HG03025 (cell line): ENCODE data around the gene UNC79.

Experiments used
- ATAC-seq: cut with Tn5 transposase; IDR thresholded peaks from one replicate; pipeline ENCODE4 v1.9.1; 2021; ENCODE audit warnings: mild to moderate bottlenecking, moderate library complexity; ENCODE audit not compliant: unreplicated experiment, low FRiP score

The UNC79 gene

DNA sequence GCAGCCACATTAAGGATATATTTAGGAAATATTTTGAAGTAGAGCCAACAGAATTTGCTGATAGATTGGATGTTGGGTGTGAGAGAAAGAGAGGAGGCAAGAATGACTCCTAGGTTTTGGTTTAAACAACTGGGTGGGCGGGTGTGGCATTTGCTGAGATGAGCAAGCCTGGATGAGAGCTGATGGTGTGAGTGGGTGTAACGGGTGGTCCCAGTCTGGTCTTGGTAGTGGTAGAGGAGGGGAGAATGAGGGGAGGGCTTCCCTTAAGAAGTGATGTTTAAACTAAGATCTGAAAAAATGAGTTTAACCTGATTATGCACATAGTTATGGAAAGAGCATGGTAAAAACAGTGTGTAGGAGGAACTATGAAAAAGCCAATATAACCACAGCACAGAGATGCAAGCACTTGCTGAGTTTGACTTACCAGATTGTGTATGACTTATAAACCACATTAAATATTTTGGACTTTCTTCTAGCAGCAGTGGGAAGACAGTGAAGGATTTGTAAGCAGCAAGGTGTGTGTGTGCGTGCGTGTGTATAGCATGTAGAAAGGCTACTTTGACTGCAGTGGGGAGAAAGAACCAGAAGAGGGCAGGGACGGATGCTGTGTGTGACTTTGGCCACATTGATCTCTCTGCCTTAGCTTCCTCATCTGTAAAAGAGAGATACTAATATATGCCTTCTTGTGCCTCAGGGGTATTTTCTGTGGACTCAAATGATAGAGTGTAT lies 217.9 kb downstream of the UNC79 start:
- ATAC-seq = no peak

GRCh38 chr14:93654599-93654998 lies 223.9 kb downstream of the UNC79 start:
- ATAC-seq = no peak

DNA sequence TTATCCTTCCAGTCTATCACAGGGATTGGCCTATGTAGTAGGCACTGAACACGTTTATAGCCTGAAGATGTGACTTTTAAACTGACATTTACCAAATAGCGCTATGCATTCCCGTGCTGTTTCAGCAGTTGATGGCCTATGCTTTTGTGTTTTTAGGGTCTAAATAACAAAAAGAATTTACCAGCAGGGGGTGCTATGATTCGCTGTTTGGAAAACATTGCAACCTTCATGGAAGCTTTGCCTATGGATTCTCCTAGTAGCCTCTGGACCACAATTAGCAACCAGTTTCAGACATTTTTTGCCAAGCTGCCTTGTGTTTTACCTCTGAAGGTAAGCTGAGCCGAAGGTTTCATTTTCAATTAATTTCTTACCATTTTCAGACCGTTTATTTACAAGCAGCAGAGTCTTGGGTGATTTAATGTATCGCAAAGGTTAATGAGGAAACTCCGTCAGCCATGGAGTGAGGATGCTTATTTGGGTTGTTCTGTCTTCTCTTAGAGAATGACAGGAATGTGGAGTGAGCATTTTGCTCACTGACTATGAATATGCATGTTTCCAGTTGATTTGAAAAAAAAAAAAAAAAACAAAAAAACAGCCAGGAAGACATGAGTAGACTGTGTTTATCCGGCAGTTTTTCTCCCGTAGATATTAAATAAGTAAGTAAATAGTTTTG lies 224.5 kb downstream of the UNC79 start:
- ATAC-seq = no peak

GRCh38 chr14:93657875-93658274 lies 227.1 kb downstream of the UNC79 start:
- no peak for ATAC-seq

DNA sequence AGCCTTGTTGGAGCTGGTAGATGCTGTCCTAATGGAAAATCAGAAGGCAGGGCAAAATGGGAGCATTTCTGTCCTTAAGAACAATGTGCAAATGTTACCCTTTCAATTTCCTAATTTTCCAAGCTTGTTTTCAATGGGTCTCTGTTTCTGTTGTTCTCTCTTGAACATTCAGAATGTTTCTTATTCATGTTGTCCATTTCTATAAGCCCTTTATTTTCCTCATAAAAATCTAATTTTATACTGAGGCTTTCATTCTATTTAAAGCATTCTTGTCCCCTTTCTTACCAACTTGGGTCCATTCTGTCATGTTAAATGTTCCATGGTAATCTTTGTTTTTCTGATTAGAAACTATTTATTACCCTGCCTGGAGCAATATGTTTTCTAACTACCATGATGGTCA lies 232.6 kb downstream of the UNC79 start:
- ATAC-seq = no peak

DNA sequence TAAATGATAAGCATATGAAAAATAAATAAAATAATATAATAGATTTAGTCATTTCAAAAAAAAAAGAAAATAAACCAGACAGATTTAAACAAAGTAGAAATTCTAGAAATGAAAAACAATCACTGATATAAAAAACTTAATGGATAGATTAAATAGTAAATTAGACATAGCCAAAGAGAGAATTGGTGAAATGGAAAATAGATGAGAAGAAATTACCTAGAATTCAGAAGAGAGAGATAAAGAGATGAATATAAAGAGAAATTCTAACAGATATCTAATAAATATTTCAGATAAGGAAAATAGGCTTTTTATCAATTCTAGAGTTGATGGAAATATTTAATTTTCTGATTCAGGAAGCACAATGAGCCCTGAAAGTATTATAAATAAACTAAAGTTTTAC lies 234.4 kb downstream of the UNC79 start:
- ATAC-seq = no peak

DNA sequence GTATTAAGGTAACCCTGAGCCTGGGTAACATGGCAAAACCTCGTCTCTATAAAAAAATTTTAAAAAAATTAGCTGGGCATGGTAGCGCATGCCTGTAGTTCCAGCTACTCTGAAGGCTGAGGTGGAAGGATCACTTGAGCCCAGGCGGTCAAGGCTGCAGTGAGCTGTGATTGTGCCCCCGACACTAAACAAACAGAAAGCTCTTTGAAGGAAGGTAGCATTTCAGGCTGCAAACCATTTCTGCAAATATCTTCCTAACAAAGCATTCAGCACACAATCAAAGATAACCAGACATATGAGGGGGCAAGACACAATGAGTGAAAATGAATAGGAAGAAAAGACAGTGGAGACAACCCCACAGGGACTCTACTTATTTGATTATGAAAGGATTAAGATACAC lies 238.9 kb downstream of the UNC79 start:
- no peak for ATAC-seq

- no peak for ATAC-seq
Measured at GRCh38 chr14:93674343-93674742, 243.6 kb downstream of the UNC79 start.

DNA sequence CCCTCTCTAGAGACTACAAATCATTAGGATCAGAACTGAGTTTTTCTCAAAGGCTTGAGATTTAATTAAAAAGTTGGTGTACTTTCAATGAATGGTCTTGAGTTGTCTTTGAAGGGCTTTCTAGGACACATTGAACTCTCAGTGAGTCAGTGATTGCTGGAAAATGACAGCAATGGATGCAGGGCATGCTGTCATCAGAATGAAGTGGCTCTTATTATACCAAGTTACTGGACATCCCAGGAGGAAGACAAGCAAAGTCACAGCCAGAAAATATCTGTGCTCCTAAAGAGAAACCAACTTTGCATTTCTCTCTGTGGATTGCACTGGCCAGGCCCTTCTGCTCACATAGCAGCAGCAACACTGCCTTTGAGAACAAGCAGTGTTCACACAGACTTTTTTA lies 244.9 kb downstream of the UNC79 start:
- no peak for ATAC-seq

DNA sequence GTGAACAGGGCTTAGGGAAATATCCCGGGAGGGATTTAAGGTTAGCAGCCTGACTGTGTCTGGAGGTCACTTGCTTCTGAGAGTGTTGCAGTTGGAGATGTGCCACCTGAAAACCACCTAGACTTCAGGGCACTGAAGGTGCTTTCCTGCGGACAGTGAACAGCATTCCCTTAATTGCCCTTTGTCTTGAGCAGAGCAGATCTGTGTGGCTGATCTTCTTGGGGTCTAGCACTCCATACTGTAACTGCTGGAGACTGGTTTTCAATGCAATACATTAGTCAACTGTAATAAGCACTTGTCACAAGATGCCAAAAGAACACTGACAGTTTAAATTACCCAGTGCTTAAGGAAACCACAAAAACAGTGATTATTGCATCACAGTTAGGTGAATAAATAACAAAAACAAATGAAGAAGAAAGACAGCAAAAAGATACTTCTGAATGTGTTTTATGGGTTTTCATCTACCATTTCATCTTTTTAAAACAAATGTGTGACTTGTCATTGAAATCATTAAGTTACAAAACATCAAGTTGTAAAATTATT lies 245.7 kb downstream of the UNC79 start:
- no peak for ATAC-seq

GRCh38 chr14:93682459-93682858 lies 251.7 kb downstream of the UNC79 start:
- no peak for ATAC-seq

DNA sequence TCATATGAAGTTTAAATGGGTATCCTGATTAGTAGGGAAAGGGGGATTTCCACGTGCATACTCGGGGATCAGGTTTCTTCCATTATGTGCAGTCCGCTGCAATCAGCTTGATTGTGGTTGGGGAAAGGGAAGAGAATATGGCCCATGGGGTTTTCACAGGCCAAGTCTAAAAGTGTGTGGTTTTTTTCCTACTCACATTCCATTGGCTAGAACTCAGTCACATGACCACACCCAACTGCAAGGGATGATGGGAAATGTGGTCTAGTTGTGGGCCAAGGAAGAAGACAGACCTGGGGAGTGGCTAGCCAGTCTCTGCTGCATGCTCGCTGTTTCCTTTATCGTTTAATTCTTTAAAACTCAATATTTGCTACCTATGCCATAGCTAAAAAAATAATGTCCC lies 252.5 kb downstream of the UNC79 start:
- no peak for ATAC-seq

- no peak for ATAC-seq
Measured at GRCh38 chr14:93685121-93685895, 254.6 kb downstream of the UNC79 start.

DNA sequence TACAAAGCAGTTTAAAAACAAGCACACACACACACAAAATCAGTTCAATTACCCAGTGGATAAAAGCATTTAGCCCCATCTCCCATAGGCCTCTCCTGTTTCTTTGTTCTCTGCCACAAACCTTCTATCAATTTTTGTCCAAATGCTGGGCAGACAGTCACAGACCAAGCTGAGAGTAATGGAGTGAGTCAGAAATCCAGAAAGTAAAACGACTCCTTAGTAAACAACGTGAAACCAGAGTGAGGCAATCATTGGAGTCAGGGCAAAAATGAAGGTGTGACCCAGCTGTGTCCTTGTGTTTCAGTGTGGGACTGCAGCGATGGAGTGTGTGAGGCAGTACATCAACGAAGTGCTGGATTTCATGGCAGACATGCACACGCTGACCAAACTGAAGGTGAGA lies 255.5 kb downstream of the UNC79 start:
- ATAC-seq = no peak

DNA sequence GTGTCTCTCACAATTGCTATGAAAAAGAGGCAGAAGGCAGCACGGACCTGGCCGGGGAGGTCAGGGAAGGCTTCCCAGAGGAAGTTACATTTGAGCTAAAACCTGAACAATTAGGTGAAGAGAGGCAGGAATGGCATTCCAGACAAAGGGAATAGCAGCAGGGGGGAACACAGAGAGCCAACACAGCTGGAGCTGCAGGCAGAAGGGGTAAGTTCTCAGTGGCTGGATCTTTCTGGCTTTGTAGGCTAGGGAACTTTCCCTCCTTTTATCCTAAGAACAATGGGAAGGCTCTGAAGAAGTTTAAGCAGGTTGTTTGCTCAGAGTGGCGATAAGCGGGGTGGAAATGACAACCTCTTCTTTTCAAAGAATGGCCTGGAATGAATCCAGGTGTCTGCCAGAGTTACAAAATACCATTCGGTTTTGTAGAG lies 257.5 kb downstream of the UNC79 start:
- no peak for ATAC-seq

GRCh38 chr14:93688820-93689219 lies 258.1 kb downstream of the UNC79 start:
- ATAC-seq = no peak

DNA sequence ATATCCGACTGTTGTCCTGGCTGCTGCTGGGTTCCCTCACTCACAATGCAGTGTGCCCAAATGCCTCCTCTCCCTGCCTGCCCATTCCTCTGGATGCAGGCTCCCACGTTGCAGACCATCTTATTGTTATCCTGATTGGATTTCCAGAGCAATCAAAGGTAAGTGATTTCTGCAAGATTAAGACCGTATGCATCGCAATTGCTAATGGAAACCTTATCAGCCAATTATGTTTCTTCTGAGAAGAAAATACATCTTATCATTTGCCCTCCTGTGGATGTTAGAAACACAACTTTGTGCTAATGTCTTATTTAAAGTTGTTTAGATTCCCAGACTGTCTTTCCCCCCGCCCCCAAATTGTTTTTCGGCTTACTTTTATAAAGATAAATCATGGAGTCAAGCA lies 259.4 kb downstream of the UNC79 start:
- ATAC-seq = no peak

GRCh38 chr14:93691042-93691780 lies 260.5 kb downstream of the UNC79 start:
- ATAC-seq = no peak

- no peak for ATAC-seq
Measured at GRCh38 chr14:93693914-93694313, 263.2 kb downstream of the UNC79 start.

DNA sequence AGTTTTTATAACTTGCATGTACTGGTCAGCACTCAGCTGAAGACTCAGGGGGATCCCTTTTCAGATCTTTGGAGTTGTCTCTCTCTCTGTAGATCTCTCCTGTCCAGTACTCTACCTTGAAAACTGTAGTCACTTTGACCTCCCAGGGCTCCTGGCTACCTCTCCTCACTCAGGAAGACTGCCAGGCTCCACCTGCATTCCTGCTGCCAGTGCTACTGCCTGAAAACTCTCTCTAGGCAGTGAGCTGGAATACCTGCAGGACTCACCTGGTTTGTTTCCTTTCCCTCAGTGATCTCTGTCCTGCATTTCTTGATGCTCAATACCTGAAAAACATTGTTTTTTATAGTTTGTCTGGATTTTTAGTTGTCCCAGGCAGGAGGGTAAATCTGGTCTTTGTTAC lies 270.2 kb downstream of the UNC79 start:
- ATAC-seq = no peak

DNA sequence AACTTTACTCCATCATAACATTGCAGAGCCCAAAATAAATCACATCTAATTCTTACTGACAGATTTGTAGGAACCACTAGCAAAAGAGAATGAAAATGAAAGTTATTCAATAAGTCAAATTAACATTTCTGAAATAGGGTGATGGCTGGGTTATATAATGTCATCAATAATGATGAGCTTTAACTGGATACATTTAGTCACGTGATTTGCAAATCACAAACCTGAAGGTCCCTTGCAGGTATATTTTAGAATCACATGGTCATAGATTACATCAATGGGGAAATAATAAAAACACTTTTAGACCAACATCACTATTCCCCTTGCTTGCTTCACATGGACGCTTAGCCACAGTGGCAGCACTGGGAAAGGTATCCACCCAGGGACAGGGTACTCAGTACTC lies 270.8 kb downstream of the UNC79 start:
- no peak for ATAC-seq
